HepG2 (cell line): ENCODE data around the gene KANK3. TPM values are rescaled to one million over a fixed set of nuclear protein-coding genes. Genes with fewer than 3 reads are reported as not detected.

Source experiments
- CENPT ChIP-seq: sonication (generic); formaldehyde crosslinking; IDR thresholded peaks from 2 replicates; pipeline ENCODE4 v1.8.0; 2022; ENCODE audit warnings: low read depth, mild to moderate bottlenecking, moderate library complexity, missing genetic modification reagents
- DR1 ChIP-seq: sonication (generic); formaldehyde crosslinking; IDR thresholded peaks from 2 replicates; pipeline ENCODE4 v1.8.0; 2021; ENCODE audit warnings: mild to moderate bottlenecking, missing genetic modification reagents, inconsistent platforms
- ELF4 ChIP-seq: sonication (generic); formaldehyde crosslinking; IDR thresholded peaks from 2 replicates; pipeline ENCODE4 v1.5.0; 2020; ENCODE audit warnings: missing genetic modification reagents, mild to moderate bottlenecking, moderate library complexity, borderline replicate concordance
- KDM6A ChIP-seq: IDR thresholded peaks from 2 replicates; pipeline ENCODE4 v1.6.1; 2016; ENCODE audit warnings: low read depth
- PHF20 ChIP-seq: sonication (generic); formaldehyde crosslinking; IDR thresholded peaks from 2 replicates; pipeline ENCODE4 v1.5.0; 2020; ENCODE audit warnings: mild to moderate bottlenecking, missing genetic modification reagents
- REPIN1 ChIP-seq: sonication (generic); formaldehyde crosslinking; IDR thresholded peaks from 2 replicates; pipeline ENCODE4 v1.8.0; 2022; ENCODE audit warnings: missing genetic modification reagents, low read depth, mild to moderate bottlenecking, borderline replicate concordance
- RFX1 ChIP-seq: fragments of 450-650 bp; IDR thresholded peaks from 2 replicates; pipeline ENCODE4 v1.6.1; 2017
- SP2 ChIP-seq: sonication (generic); formaldehyde crosslinking; IDR thresholded peaks from 2 replicates; pipeline ENCODE4 v1.5.1; 2020; ENCODE audit warnings: mild to moderate bottlenecking, missing genetic modification reagents
- ZBTB33 ChIP-seq: sonication (generic); formaldehyde crosslinking; IDR thresholded peaks from 2 replicates; pipeline ENCODE4 v1.4.0; 2020; ENCODE audit warnings: missing genetic modification reagents
- ZNF224 ChIP-seq: sonication (generic); formaldehyde crosslinking; IDR thresholded peaks from 2 replicates; pipeline ENCODE4 v1.5.0; 2020; ENCODE audit warnings: mild to moderate bottlenecking, missing genetic modification reagents
- ZNF235 ChIP-seq: sonication (generic); formaldehyde crosslinking; IDR thresholded peaks from 2 replicates; pipeline ENCODE4 v1.8.1; 2023; ENCODE audit warnings: mild to moderate bottlenecking, missing genetic modification reagents, borderline replicate concordance
- ZNF292 ChIP-seq: sonication (generic); formaldehyde crosslinking; IDR thresholded peaks from 2 replicates; pipeline ENCODE4 v1.8.1; 2022; ENCODE audit warnings: mild to moderate bottlenecking, low read depth, missing genetic modification reagents, borderline replicate concordance
- ZNF318 ChIP-seq: sonication (generic); formaldehyde crosslinking; IDR thresholded peaks from 2 replicates; pipeline ENCODE4 v1.4.0; 2020; ENCODE audit warnings: mild to moderate bottlenecking, missing genetic modification reagents
- ZNF530 ChIP-seq: sonication (generic); formaldehyde crosslinking; IDR thresholded peaks from 2 replicates; pipeline ENCODE4 v1.5.0; 2020; ENCODE audit warnings: low read depth, mild to moderate bottlenecking, missing genetic modification reagents
- ZNF549 ChIP-seq: sonication (generic); formaldehyde crosslinking; IDR thresholded peaks from 2 replicates; pipeline ENCODE4 v1.5.0; 2020; ENCODE audit warnings: missing genetic modification reagents
- ZNF552 ChIP-seq: sonication (generic); formaldehyde crosslinking; IDR thresholded peaks from 2 replicates; pipeline ENCODE4 v1.9.0; 2022; ENCODE audit warnings: missing genetic modification reagents, mild to moderate bottlenecking, borderline replicate concordance
- ZNF567 ChIP-seq: sonication (generic); formaldehyde crosslinking; IDR thresholded peaks from 2 replicates; pipeline ENCODE4 v1.8.1; 2023; ENCODE audit warnings: mild to moderate bottlenecking, missing genetic modification reagents, borderline replicate concordance
- polyA plus RNA-seq, 8 experiments: library from polyadenylated mRNA; depleted of rRNA in 3 of 8; stranded (reverse) in 7 of 8; unstranded in 1 of 8; fragments of >200 nt; fragmentation: Illumina TruSeq in 4 of 8; extraction: Trizol in 4 of 8; gene quantifications; 2 replicates each; pipeline versions ENCODE4 v1.2.1 to v1.2.3, GENCODE V29; 2011 to 2016; ENCODE audit warnings: low read depth in 4 of 8, missing spikeins in 1 of 8, mixed read lengths in 1 of 8; ENCODE audit not compliant: insufficient read depth in 1 of 8
- total RNA-seq, 5 experiments: library from RNA; depleted of rRNA; stranded (reverse); fragments of >200 nt; fragmentation: Illumina TruSeq; extraction: Trizol; gene quantifications; 2 replicates each; pipeline ENCODE4 v1.2.3, GENCODE V29; 2016; ENCODE audit warnings: low read depth in 1 of 5

KANK3 gene
- total and polyA plus RNA-seq, 2 of the 13 experiments (the other 11 are each of a cell fraction or from before 2014, with no cell fraction given) = 0.15 to 0.20 TPM

- TF ChIP-seq ZBTB33 (CRISPR knock-in tag) = peak; percentile 51; the same call in 1 of the 2 replicates
- peak; percentile 90 for TF ChIP-seq ZNF552 (CRISPR knock-in tag)
- no peak for TF ChIP-seq RFX1
- TF ChIP-seq ZNF567 (CRISPR knock-in tag) = peak; percentile 88
- TF ChIP-seq ZNF318 = peak; percentile 42; the same call in 1 of the 2 replicates
- peak; percentile 88; the same call in 1 of the 2 replicates for TF ChIP-seq ZNF235
- TF ChIP-seq ELF4 (CRISPR knock-in tag) = 0 out of 2 replicates have a peak, but pooled peaks have one; percentile 52
- 0 out of 2 replicates have a peak, but pooled peaks have one; percentile 28 for TF ChIP-seq ZNF292 (CRISPR knock-in tag)
- peak; percentile 98 for TF ChIP-seq DR1
- no peak for TF ChIP-seq ZNF549 (CRISPR knock-in tag)
- no peak; the same call in none of the 2 replicates for TF ChIP-seq ZNF224 (CRISPR knock-in tag)
- peak; percentile 94 for TF ChIP-seq PHF20
- TF ChIP-seq SP2 (CRISPR knock-in tag) = no peak; the same call in none of the 2 replicates
- TF ChIP-seq KDM6A (CRISPR knock-in tag) = no peak
- TF ChIP-seq REPIN1 (CRISPR knock-in tag) = peak; percentile 66; the same call in 1 of the 2 replicates
- peak; percentile 44; the same call in 1 of the 2 replicates for TF ChIP-seq ZNF530 (CRISPR knock-in tag)
- TF ChIP-seq CENPT (CRISPR knock-in tag) = no peak
These were observed 21.7 kb downstream of the KANK3 start, which contains the start of the genes NDUFA7 and RPS28 (continued) for GRCh38 chr19:8321067-8321985.
